ENCODE results near the gene TRIO. TPM values are rescaled to one million over a fixed set of nuclear protein-coding genes. Genes with fewer than 3 reads are reported as not detected.

TRIO gene
- total RNA-seq, 3 donors from 2014 or later = 4.6 to 6.6 (median 5.7) TPM

DNA sequence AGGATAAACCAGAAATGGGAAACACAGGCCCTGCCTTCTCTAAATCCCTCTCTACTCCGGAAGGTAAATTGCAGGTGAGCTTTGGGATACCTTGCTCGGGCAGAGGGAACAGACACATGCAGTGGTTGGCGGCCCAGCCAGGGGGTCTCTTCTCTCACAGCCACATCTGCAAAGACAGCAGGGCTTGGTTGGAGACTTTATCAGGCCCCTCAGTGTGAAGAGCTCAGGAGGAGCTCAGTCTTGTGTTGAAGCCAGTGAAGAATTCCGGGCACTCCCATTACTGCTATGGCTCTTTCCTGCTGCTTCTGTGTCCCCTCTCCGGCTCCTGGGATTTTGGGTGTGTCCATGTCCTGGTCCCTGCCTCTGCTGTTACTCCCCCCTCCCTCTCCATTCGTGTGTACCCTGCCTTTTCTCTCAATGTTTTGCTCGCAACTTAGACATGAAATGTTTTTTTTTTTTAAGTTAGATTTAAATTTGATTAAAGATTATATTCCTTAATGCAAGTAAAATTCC, 99.8 kb downstream of the TRIO start:
- no peaks in the 10 kb centered on the region for H3K4me1 Mint-ChIP-seq (ENCODE audit: low read depth)
- peaks cover 3% of the 10 kb centered on the region for H3K27me3 Mint-ChIP-seq (ENCODE audit: low read depth)
- H3K36me3 Mint-ChIP-seq (ENCODE audit: insufficient read depth) = no peaks in the 10 kb centered on the region
- no peak for ATAC-seq
- H3K4me3 Mint-ChIP-seq = no peak overlapping the region
- DNase-seq = no peak
- H3K9me3 Mint-ChIP-seq = no peaks in the 10 kb centered on the region

DNA sequence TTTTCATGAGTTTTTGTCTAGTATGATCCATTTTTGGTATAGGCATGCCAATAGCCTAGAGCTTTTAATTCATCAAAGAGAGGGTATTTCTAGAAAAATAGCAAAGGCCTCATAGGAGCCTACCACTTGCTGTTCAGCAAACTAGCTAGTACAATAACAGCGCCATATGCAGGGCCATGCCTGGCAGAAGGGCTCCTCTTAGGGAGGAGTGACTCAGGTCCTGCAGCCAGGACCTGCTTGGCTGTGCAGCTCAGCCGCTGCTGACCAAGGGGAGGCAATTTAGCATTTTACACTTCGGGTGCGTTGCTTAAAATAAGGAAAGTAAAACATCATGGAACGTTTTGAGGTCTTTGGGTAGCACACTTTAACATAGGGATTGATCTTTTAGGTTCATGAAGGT, 100.6 kb downstream of the TRIO start:
- Mint-ChIP-seq H3K4me3 (no peak overlapping the region), H3K27me3 (ENCODE audit: low read depth) (peaks cover 6% of the 10 kb centered on the region), H3K36me3 (ENCODE audit: insufficient read depth) (no peaks in the 10 kb centered on the region), H3K4me1 (ENCODE audit: low read depth) (no peaks in the 10 kb centered on the region), H3K9me3 (no peaks in the 10 kb centered on the region)
- ATAC-seq (no peak), DNase-seq (no peak)

DNA sequence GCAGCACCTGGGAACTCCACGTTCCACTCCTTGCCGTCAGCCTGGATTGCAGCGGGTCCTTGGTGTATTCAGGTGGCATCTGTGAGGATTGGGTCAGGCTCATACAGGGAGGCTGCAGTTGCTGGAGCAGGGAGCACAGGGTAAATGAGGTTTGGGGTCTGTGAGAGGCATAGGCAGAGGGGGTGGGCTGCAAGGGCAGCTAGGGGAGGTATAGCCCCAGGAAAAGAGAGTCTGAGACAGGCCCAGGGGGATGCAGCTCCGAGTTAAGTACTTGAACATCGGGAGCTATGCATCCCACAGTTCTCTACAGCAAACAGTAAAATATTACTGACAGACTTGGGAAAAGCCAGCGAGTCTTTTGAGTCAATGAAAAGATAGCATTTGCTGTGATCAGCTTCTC, 101.6 kb downstream of the TRIO start:
- Mint-ChIP-seq H3K27me3 (ENCODE audit: low read depth) (peaks cover 10% of the 10 kb centered on the region), H3K4me1 (ENCODE audit: low read depth) (no peaks in the 10 kb centered on the region), H3K36me3 (ENCODE audit: insufficient read depth) (no peaks in the 10 kb centered on the region), H3K9me3 (no peaks in the 10 kb centered on the region), H3K4me3 (no peak overlapping the region)
- ATAC-seq (no peak), DNase-seq (no peak)

DNA sequence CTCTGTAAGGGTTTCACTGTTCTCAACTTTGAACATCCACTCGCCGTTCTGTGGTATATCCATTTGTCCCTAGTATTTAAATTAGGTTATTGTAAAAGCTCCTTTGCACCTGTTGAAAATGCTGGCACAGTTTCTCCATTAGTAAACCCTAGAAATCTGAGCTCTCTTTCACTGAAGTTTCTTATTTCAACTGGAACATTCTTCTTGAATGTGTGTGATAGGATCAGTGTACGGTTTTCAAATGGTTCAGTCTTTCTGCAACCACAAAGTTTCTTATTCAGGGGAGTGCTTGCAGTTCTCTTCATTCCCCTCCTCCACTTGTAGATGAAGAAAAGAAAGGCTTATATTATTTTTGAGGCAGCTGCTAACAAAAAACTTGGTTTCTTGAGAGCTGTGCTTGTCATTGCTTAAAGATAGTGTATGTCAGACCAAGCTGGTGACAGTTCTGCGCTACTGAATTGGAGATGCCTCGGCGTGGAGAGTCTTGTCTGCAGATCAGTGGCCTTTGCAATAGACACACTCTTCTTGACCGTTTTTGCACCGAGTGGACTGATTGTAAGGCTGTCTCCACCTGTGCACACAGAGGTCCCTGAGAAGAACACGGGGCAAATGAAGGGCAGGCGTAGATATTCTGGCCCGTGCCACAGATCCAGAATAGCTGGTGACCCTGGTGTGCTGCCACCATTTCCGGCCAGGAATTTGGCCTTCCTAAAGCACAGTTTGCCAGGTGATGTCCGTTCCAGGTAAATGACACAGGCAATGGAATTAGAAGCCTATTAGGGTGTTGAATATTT, 102.2 kb downstream of the TRIO start:
- no peaks in the 10 kb centered on the region for H3K36me3 Mint-ChIP-seq (ENCODE audit: insufficient read depth)
- ATAC-seq = no peak
- no peaks in the 10 kb centered on the region for H3K4me1 Mint-ChIP-seq (ENCODE audit: low read depth)
- no peaks in the 10 kb centered on the region for H3K9me3 Mint-ChIP-seq
- no peak overlapping the region for H3K4me3 Mint-ChIP-seq
- no peak for DNase-seq
- peaks cover 10% of the 10 kb centered on the region for H3K27me3 Mint-ChIP-seq (ENCODE audit: low read depth)

DNA sequence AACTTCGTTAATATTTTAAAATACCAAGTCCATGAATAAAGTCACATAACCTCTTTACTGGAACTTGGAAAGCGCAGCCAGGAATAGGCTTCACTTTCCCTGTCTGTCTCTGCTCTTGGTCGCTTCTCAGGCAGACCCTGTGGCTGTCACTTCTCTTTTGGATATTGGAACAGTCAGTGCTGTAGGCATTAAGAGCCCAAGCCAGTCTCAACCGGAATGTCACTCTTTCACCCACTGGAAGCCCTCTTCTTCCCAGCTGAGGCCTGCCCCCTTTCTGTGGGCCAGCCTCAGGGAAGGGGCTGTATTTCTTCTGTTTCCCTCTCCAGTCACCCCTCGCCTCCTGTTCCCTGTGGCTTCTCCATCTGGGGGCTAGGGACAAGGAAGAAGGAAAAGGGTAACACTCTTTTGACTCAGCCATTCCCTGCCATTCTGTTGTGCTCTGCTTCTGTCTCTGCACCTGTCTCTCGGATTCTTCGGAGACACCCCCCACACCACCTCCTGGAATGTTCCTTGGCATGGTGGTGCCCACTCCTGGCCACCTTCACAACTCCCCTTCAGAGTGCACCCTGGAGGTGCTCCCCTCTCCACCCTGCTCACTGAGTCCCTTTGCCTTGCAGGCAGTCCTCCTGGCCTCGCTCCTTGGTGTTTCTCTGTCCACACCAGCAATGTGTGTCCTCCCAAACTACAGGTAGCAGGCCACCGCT, 103.4 kb downstream of the TRIO start:
- H3K4me3 Mint-ChIP-seq = no peak overlapping the region
- DNase-seq = no peak

DNA sequence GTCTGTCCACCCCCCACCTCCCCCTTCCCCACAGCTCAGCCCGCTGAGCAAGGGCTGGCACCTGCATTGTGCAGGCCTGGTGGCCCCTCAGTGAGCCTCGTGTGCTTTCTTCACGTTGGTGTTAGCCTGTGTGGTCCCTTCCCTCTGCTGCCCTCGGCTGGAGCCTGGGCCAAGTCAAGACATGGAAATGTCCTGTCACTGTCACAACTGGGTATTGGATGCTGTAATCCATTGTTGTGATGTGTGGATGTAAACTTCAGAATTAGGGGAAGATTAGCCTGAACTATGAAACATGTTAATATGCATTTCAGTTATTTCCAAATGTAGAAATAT, 103.9 kb downstream of the TRIO start:
- ATAC-seq = no peak
- Mint-ChIP-seq H3K4me1 (ENCODE audit: low read depth) (no peaks in the 10 kb centered on the region), H3K9me3 (no peaks in the 10 kb centered on the region), H3K4me3 (no peak overlapping the region), H3K36me3 (ENCODE audit: insufficient read depth) (no peaks in the 10 kb centered on the region), H3K27me3 (ENCODE audit: low read depth) (peaks cover 10% of the 10 kb centered on the region)
- DNase-seq = no peak

More for the DNA sequence above, 103.4 kb downstream of the TRIO start:
- no peak for ATAC-seq
- Mint-ChIP-seq H3K27me3 (ENCODE audit: low read depth) (peaks cover 10% of the 10 kb centered on the region), H3K4me1 (ENCODE audit: low read depth) (no peaks in the 10 kb centered on the region), H3K36me3 (ENCODE audit: insufficient read depth) (no peaks in the 10 kb centered on the region), H3K9me3 (no peaks in the 10 kb centered on the region)

DNA sequence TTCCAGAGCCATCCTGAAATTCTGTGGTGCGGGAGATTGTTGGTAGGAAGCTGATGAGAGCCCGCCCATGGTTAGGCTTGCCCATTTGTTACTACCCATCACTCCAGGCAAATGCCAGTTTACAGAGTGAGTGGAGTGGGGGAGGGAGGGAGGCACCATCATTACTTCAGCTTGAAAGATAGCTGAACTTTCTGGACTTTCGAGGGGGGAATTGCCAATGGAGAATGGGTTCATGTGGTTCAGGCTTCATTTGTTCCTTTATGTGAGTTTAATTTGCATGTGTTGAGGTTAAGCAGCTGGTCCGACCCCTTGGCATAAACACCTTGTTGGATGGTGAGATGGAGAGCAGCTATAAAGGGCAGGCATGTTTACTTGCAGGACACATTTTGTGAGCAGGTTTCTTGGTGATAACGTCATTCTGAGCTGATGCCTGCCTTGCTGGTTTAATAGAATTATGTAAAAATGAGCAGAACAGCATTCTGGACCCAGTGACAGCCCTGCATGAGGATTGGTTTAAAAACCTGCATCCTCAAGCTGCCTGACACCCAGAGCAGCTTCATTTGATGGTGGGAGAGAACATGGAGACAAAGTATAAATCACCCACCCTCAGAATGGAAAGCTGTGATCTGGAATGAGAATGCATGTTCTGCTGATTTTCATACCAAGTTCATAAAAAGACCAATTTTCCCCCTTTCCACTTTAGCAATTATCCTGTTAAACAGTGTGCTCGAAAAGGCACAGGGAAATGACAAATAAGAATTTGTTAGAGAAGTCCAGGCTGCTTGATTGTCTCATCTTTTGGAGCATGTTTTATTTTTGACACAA, 106.3 kb downstream of the TRIO start:
- no peaks in the 10 kb centered on the region for H3K4me1 Mint-ChIP-seq (ENCODE audit: low read depth)

DNA sequence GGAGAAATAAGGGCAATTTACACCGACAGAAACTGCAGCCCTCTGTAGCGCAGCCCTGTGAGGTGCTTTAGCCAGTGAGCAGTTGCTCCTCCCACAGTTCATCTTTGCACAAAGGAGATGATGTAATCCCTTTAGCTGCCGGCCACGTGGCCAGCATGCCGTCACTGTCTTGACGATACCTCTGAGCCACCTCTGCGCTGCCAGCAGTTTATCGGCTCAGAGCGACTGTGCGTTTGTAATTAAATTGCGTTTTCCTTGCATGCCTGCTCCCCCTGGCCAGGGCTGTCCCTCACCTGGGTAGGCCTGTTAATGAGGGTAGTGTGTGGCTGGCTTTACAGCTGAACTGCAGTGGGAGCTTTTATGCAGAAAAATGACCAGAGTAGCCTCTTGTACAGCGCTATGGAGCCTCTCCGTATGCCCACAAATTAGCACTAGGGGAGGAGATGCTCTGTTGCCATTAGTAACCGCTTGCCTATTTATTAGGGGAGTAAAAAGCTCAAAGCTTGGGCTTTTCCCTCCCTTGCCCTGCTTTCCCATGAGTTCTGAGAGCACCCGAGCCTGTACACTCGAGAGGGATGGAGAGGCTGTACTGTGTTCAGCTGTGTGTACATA, 107.0 kb downstream of the TRIO start:
- Mint-ChIP-seq H3K4me3 (no peak overlapping the region), H3K9me3 (no peaks in the 10 kb centered on the region), H3K36me3 (ENCODE audit: insufficient read depth) (no peaks in the 10 kb centered on the region), H3K27me3 (ENCODE audit: low read depth) (peaks cover 10% of the 10 kb centered on the region), H3K4me1 (ENCODE audit: low read depth) (no peaks in the 10 kb centered on the region)
- ATAC-seq (no peak), DNase-seq (no peak)

More for the DNA sequence above, 106.3 kb downstream of the TRIO start:
- ATAC-seq = no peak
- no peak for DNase-seq
- H3K27me3 Mint-ChIP-seq (ENCODE audit: low read depth) = peaks cover 10% of the 10 kb centered on the region
- H3K9me3 Mint-ChIP-seq = no peaks in the 10 kb centered on the region
- H3K4me3 Mint-ChIP-seq = no peak overlapping the region
- H3K36me3 Mint-ChIP-seq (ENCODE audit: insufficient read depth) = no peaks in the 10 kb centered on the region

DNA sequence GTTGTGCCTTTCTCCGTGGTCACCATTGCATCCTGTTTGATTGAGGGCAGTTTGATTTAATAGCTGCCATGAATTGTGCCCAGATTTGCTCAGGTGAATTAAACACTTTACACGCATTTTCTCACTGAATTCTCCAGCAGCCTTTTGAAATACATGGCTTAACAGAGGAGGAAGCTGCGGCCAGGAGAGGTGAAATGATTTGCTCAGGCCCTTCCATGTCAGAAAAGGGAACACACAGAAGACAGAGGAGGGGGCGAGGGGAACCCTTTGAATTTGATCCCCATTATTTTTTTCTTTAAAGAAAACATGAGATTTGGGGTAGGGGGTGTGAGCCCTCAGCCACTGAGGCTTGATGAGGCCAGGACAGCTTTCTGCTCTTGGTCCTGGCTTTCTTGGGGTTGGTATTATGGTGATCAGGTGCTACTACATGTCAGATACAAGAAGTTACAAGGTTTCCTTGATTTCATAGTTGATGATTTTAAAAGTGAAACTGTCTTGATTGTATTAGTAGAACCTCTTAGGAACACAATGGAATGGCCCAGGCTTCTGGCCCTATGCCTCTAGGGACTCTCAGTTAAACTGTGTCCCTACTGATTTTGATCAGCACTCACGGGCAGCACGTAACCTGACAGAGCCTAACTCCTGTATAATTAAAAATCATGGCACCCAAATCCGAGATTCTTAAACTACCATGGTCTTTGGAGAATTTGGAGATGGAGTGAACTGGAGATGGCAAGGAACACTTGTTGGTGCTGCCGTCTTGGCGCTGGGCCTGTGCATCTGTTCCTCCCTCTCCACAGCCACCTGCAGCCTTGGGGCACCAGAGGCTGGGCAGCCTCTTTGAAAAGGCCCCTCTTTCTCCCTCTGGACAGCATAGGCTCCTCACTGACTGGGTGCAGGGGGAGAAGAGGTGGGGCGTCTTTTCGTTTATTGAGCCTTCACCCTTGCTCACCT, 107.9 kb downstream of the TRIO start:
- Mint-ChIP-seq H3K9me3 (peaks cover 4% of the 10 kb centered on the region), H3K4me1 (ENCODE audit: low read depth) (no peaks in the 10 kb centered on the region), H3K36me3 (ENCODE audit: insufficient read depth) (no peaks in the 10 kb centered on the region), H3K4me3 (no peak overlapping the region), H3K27me3 (ENCODE audit: low read depth) (peaks cover 9% of the 10 kb centered on the region)
- no peak for DNase-seq
- no peak for ATAC-seq

DNA sequence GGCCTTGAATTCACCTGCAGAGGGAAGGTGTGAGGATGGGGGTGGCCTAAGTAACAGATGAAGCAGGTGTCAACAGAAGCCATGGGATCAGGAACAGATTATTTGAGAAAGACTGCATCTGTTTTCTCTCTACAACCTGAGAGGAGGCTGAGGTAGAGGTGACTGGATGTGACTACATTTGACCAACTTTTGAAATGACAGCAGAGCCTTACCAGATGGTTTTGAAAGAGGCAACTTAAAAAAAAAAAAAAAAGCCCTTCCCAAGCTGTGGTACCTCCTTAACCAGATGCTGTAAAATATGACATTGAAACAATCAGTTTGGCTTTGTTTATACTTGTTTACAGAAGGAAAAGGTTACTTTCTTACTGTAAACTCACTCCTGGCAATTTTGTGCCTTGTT, 108.6 kb downstream of the TRIO start:
- no peak for ATAC-seq
- no peak for DNase-seq
- Mint-ChIP-seq H3K27me3 (ENCODE audit: low read depth) (peaks cover 7% of the 10 kb centered on the region), H3K9me3 (peaks cover 5% of the 10 kb centered on the region), H3K36me3 (ENCODE audit: insufficient read depth) (no peaks in the 10 kb centered on the region), H3K4me3 (no peak overlapping the region), H3K4me1 (ENCODE audit: low read depth) (no peaks in the 10 kb centered on the region)

DNA sequence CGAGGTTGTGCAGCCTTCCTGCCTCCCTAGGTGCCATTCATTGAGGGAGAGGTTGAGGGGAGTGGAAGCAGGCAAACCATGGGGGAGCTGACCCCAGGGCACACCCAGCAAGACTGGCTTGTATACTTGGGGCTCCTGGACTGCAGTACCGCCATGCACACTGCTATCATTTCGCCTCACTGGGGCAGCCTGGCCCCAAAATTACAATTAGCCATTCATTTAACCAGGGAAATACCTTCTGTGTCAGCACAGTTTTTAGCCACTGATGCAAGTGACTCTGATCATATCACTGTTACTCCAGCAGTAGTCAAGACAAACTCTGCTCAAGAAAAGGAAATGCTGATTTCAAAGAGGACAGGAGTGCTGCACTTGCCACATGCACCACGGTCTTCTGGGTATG, 109.7 kb downstream of the TRIO start:
- ATAC-seq (no peak), DNase-seq (no peak)
- H3K36me3 Mint-ChIP-seq (ENCODE audit: insufficient read depth) = no peaks in the 10 kb centered on the region
- no peaks in the 10 kb centered on the region for H3K4me1 Mint-ChIP-seq (ENCODE audit: low read depth)
- H3K9me3 Mint-ChIP-seq = peaks cover 5% of the 10 kb centered on the region
- peaks cover 7% of the 10 kb centered on the region for H3K27me3 Mint-ChIP-seq (ENCODE audit: low read depth)
- no peak overlapping the region for H3K4me3 Mint-ChIP-seq

DNA sequence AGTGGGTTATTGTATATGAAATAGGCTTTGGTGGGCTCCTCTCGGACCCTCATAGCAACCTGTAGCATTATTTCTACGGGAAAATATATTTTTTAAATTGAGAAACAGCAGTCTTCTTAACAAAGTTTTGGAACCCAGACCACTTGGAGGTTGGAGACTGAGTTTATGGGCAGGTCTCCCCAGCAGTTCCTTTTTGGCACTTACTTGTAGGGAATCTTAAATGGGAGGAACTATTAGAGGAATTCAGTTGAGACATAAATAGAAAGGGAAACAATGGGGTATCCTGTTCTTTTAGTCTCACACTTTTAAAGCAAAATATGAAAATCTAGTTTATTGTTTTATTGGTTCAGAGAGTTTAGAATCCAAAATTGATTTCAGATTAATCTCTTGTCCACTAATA, 111.5 kb downstream of the TRIO start:
- Mint-ChIP-seq H3K36me3 (ENCODE audit: insufficient read depth) (no peaks in the 10 kb centered on the region), H3K4me3 (no peak overlapping the region), H3K9me3 (peaks cover 5% of the 10 kb centered on the region), H3K27me3 (ENCODE audit: low read depth) (no peaks in the 10 kb centered on the region), H3K4me1 (ENCODE audit: low read depth) (no peaks in the 10 kb centered on the region)
- DNase-seq (no peak), ATAC-seq (no peak)

DNA sequence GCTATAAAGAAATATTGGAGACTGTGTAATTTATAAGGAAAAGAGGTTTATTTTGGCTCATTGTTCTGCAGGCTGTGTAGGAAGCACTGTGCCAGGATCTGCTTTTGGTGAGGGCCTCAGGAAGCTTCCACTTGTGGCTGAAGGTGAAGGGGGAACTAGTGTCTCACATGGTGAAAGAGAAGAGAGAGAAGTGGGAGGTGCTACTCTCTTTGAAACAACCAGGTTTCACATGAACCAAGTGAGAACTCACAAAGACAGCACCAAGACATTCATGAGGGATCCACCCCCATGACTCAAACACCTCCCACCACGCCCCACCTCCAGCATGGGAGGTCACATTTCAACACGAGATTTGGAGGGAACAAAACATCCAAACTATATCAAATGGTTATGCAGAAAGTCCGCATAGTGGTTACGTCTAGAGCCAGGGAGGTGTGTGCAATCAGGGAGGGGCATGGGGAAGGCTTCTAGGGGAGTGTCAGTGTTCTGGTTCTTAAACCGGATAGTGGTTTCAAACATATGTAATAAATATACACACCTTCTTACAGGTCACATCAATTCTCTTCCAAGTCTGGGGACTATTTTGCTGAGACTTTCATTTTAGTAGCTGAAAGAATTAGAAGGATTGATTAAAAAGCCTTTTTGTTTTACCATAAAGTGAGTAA, 113.0 kb downstream of the TRIO start:
- Mint-ChIP-seq H3K4me3 (no peak overlapping the region), H3K27me3 (ENCODE audit: low read depth) (no peaks in the 10 kb centered on the region), H3K9me3 (peaks cover 5% of the 10 kb centered on the region), H3K4me1 (ENCODE audit: low read depth) (no peaks in the 10 kb centered on the region), H3K36me3 (ENCODE audit: insufficient read depth) (no peaks in the 10 kb centered on the region)
- ATAC-seq = no peak
- no peak for DNase-seq

Measured in activated T-cell treated with anti-CD3 and anti-CD28 coated beads, Interleukin-2, amount 50 U/mL, for 4 hours (primary cell).